ENCODE results near the gene CPLX3.

DNA sequence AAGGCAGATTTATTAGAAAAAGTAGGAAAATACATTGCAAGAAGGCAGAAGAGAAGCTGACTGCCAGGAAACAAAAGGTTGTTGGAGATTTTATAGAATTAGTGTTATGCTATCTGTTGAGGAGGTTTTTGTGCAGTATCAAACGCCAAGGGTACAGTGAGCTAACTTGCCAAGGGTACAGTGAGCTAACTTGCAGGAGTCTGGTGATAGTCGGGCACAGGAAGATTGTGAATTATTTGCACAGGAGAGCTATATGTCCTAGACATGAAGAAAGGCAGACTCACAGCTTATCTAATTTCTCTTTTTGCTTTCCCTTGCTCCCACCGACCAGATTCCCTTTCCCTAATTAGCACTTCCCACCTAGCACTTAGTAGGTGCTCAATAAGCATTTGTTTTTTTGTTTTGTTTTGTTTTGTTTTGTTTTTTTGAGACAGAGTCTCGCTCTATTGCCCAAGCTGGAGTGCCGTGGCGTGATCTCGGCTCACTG, 47.2 kb upstream of the CPLX3 start:
- TF ChIP-seq CTCF (IDR thresholded peaks at IDR 0.05) (no peak), POLR2AphosphoS5 (IDR thresholded peaks at IDR 0.05) (no peak), POLR2A (IDR thresholded peaks at IDR 0.05) (no peak)
